AG09309 (cell line): Measurements from ENCODE around the gene ANKRD66.
"Not testable (repeated sequence)": the region's sequence is repeated elsewhere in the genome, so short reads cannot be mapped to it uniquely, and the experiment has no call there.

ENCODE experiments used
- DNase-seq: peaks from one replicate; pipeline ENCODE4 v3.0.0-alpha.2; 2010; ENCODE audit warnings: low read depth
- H3K4me3 ChIP-seq: 2 replicates; pipeline ENCODE4 v1.5.1; 2011; ENCODE audit warnings: mild to moderate bottlenecking, low read depth, low read length, moderate library complexity; ENCODE audit not compliant: control insufficient read depth
- TF ChIP-seq, protein P1 (sequence below): IDR thresholded peaks from 2 replicates; pipeline ENCODE4 v1.5.1; 2011; ENCODE audit warnings: mild to moderate bottlenecking, low read depth, low read length, inconsistent platforms; ENCODE audit not compliant: insufficient read depth, control insufficient read depth; ENCODE audit errors: missing control alignments

The ANKRD66 gene

DNA sequence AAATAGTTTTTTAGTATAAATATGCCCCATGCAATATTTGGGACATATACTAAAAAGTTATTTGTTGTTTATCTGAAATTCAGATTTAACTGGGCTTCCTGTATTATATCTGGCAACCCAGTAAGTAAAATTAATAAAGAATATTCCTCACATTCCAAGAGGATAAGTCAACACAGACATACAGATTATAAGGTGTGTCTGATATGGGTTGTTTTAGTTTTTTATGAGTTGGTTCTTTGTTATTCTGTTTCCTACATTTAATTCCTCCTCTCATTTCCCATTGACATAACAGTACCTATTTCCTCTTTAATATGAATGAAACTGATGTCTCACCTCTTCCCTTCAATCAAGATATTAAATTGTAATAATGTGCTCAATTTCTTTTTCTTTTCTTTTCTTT, 9.8 kb upstream of the ANKRD66 start:
- H3K4me3 ChIP-seq, result no peak overlapping the region
- TF ChIP-seq, protein P1, sequence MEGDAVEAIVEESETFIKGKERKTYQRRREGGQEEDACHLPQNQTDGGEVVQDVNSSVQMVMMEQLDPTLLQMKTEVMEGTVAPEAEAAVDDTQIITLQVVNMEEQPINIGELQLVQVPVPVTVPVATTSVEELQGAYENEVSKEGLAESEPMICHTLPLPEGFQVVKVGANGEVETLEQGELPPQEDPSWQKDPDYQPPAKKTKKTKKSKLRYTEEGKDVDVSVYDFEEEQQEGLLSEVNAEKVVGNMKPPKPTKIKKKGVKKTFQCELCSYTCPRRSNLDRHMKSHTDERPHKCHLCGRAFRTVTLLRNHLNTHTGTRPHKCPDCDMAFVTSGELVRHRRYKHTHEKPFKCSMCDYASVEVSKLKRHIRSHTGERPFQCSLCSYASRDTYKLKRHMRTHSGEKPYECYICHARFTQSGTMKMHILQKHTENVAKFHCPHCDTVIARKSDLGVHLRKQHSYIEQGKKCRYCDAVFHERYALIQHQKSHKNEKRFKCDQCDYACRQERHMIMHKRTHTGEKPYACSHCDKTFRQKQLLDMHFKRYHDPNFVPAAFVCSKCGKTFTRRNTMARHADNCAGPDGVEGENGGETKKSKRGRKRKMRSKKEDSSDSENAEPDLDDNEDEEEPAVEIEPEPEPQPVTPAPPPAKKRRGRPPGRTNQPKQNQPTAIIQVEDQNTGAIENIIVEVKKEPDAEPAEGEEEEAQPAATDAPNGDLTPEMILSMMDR, result no peak
- DNase-seq, result no peak

DNA sequence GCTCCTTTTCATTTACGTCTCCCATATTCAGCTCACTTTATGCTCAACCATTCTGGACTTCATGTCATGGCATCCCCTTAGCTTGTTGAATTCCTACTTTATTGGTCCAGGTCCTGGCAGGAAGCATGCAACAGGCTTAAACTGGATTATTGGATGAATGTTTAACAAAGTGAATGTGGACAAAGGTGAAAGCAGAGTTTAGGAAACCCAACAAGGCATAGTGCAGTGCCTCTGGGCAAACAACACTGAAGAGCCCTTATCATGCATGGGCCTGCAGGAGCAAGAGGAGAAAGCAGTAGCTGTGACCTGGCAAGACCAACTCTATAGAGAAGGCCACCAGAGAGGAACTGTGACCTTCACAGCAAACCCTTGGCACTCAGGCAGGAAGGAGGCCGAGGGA, 5.3 kb upstream of the ANKRD66 start:
- no peak for DNase-seq
- no peak overlapping the region for H3K4me3 ChIP-seq
- TF ChIP-seq, protein P1, result no peak

DNA sequence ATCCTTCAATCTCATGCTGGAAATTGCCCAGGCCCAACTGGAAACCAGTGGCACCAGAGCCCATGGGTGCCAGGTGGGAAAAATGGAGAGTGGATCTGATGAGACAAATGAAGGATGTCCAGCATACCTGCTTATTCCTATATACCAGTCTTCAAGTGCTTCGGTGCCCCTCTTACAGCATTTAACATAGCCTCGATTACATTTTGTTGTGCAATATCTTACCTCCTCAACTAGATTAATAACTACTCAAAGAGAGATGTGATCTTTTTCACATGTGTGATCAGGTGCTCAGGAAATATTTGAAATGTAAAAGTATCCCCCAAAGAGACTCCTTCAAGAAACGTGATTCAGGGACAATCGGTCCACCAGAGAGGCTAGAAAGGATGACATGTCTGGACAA, 4.8 kb upstream of the ANKRD66 start:
- H3K4me3 ChIP-seq, result no peak overlapping the region
- no peak for DNase-seq
- TF ChIP-seq, protein P1, result no peak

DNA sequence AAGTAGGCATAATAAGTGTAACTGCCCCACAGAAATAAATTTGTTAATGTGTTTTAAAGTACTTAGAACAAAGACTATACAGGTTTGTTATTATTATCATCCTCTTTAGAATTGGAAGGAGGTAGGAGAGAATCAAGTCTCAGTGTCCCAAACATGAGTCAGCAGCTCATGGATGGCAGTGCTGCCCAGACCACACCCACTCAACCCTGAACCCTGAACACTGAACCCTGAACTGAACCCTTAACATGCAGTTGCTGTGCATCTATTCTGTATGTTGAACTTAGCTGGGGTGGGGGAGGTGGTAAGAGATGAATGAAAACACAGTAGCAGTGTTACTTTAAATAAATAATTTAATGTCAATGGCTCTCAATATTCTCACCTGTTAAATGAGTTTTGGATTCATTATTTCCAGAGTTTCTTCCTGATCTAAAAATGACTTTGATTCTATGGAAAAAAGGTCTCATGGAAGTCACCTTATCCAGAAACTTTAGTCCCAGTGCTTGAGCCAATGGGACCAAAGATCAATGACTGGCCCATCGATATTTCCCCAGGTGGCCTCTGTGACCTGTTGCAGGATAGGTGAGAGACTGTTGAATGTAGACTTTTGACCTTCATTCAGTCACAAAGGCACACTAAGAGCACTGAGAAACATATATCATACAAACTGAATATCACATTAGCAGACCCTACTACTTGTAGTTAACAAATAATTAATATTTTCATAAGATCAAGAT, 3.1 kb upstream of the ANKRD66 start:
- TF ChIP-seq, protein P1, result no peak
- no peak overlapping the region for H3K4me3 ChIP-seq
- no peak for DNase-seq

- H3K4me3 ChIP-seq, DNase-seq: not testable (repeated sequence)
Observed at GRCh38 chr6:46744159-46744725, 2.5 kb upstream of the ANKRD66 start.

GRCh38 chr6:46745973-46746372, 760 bp upstream of the ANKRD66 start:
- TF ChIP-seq, protein P1, result no peak
- H3K4me3 ChIP-seq, result no peak overlapping the region
- no peak for DNase-seq

DNA sequence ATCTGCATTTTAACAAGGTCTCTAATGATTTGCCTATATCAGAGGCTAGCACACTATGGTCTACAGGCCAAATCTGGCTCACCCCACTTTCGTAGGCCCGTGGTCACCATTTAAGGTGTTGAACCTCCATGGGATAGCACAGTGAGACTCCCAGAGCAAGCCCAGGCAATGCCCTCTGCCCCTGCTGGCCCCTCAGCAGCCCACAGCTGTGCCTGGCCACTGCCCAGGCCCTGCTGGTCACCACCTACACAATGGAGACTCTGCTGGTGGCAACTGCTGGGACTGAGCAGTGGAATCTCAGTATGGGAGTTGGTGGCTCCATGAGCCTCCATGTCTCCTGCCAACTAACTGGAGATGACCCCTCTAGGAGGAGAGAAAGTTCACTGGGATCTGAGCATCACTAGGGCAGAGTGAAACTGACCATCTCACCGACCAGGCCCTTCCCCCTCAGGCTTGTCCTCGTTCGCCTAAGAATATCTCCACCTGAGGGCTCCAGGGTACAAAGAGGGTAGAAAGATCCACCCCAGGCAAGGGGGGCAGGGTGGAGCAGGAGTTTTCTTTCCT, 2.3 kb downstream of the ANKRD66 start:
- H3K4me3 ChIP-seq, result no peak overlapping the region
- no peak for DNase-seq
- TF ChIP-seq, protein P1, result no peak
